ENCODE measurements around the gene SPEN.

- TF ChIP-seq CTCF (tag by site-specific recombination; IDR thresholded peaks at IDR 0.05): no peak
- TF ChIP-seq EGR2 (tag by site-specific recombination; IDR thresholded peaks at IDR 0.05; ENCODE audit: low read depth): no peak
- no peak for TF ChIP-seq ZBTB11 (tag by site-specific recombination; conservative IDR thresholded peaks at IDR 0.05; ENCODE audit: low read depth)
- TF ChIP-seq YY1 (tag by site-specific recombination; IDR thresholded peaks at IDR 0.05): no peak
- no peak for TF ChIP-seq TRIM28 (IDR thresholded peaks at IDR 0.05; ENCODE audit: borderline replicate concordance, low read length)
- TF ChIP-seq ZNF140 (tag by site-specific recombination; IDR thresholded peaks at IDR 0.05): no peak
Measured at GRCh38 chr1:15968172-15968571, 120.7 kb downstream of the SPEN start.
